AML-193 (cell line): ENCODE measurements around the gene WDR76.
A peak's percentile ranks its signal among the peaks of the same experiment; 100 is the strongest.
"Not testable (repeated sequence)": the region's sequence is repeated elsewhere in the genome, so short reads cannot be mapped to it uniquely, and the experiment has no call there.

Experiments
- DNase-seq, 2 experiments: peaks; one replicate each; lab custom pipeline; 2025; lab: John Stamatoyannopoulos, UW

WDR76 gene

GRCh38 chr15:43821505-43821904, 5.3 kb upstream of the WDR76 start:
- no peak for DNase-seq

- peak; percentile 94 to 95 for DNase-seq
Measured at GRCh38 chr15:43824302-43825246, 2.2 kb upstream of the WDR76 start, which contains the start of gene MFAP1. TSS of gene MFAP1 (minus strand) at chr15:43824690. CDS start at chr15:43824569, 121 bp downstream.

DNA sequence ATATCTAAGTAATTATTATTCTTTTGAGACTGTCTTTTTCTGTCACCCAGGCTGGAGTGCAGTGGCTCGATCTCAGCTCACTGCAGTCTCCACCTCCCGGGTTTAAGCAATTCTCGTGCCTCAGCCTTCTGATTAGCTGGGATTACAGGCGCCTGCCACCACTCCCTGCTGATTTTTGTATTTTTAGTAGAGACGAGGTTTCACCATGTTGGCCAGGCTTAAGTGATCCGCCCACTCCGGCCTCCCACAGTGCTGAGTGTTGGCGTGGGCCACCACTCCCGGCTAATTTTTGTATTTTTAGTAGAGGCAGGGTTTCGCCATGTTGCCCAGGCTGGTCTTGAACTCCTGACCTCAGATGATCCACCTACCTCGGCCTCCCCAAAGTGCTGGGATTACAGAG, 1.5 kb upstream of the WDR76 start:
- not testable (repeated sequence) for DNase-seq

- no peak for DNase-seq
Measured at GRCh38 chr15:43826029-43826507, 734 bp upstream of the WDR76 start.

- no peak for DNase-seq
Measured at GRCh38 chr15:43828061-43828657, 1.4 kb downstream of the WDR76 start.

DNA sequence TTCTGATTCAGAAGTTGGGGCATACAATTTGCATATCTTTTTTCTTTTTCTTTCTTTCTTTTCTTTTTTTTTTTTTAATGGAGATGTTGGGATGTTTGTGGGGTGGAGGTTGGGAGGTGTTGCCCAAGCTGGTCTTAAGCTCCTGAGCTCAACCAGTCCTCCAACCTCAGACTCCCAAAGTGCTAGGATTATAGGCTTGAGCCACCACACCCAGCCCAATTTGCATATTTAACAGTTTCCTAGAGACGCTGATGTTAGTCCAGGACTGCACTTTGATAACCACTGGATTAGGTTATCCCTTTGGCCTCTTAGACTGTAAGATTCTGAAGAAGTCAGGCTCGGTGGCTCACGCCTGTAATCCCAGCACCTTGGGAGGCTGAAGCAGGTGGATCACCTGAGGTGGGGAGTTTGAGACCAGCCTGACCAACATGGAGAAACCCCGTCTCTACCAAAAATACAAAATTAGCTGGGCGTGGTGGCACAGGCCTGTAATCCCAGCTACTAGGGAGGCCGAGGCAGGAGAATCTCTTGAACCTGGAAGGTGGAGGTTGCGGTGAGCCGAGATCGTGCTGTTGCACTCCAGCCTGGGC, 3.2 kb downstream of the WDR76 start:
- not testable (repeated sequence) for DNase-seq

GRCh38 chr15:43830691-43831275, 4.0 kb downstream of the WDR76 start:
- DNase-seq = not testable (repeated sequence)

- not testable (repeated sequence) for DNase-seq
Measured at GRCh38 chr15:43831519-43832052, 4.8 kb downstream of the WDR76 start.

- not testable (repeated sequence) for DNase-seq
Measured at GRCh38 chr15:43832485-43832884, 5.7 kb downstream of the WDR76 start.

DNA sequence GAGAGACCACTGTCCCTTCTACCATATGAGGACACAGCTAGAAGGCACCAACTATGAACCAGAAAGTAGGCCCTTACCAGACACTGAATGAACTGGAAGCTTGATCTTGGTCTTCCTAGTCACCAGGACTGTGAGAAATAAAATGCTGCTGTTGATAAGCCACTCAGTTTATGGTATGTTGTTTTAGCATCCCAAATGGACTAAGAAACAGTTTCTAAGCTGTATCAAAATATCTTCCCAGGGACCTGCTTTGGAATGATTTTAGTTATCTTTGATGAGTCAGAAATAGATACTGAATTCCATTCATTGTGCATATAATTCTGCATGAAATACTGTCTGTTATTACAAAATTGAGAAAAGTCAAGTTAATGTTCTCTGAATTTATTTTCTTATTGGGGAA, 18.6 kb downstream of the WDR76 start:
- DNase-seq = no peak

DNA sequence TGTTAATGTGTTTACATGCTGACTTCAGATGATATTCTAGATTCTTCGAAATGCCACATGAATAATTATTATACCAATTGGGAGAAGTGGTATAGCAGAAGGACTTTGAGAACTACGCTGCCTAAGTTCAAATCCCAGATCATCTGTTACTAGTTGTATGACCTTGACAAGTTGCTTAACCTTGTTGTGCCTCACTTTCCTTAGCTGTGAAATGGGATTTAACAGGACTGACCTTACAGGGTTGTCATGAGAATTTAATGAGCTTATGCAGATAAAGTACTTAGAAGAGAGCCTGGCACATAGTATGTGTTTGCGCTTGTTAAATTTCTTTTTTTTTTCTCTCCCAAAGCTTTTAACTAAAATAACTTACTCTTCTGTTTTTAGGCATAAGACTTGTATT, 24.4 kb downstream of the WDR76 start:
- no peak for DNase-seq

GRCh38 chr15:43852607-43853006, 25.8 kb downstream of the WDR76 start:
- DNase-seq = no peak

- DNase-seq = peak; percentile 40 to 46
Measured at GRCh38 chr15:43854801-43855200, 28.0 kb downstream of the WDR76 start.

GRCh38 chr15:43859546-43859945, 32.7 kb downstream of the WDR76 start:
- no peak for DNase-seq

DNA sequence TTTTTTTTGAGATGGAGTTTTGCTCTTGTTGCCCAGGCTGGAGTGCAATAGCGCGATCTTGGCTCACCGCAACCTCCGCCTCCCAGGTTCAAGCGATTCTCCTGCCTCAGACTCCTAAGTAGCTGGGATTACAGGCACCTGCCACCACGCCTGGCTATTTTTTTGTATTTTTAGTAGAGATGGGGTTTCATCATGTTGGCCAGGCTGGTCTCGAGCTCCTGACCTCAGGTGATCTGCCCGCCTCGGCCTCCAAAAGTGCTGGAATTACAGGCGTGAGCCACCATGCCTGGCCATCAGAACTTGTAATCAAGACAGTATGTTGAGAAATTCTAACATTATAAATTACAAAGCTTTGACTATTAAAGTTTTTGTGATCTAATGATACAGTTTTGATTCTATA, 39.8 kb downstream of the WDR76 start:
- not testable (repeated sequence) for DNase-seq

GRCh38 chr15:43867096-43867495, 40.3 kb downstream of the WDR76 start:
- DNase-seq = no peak

- DNase-seq = no peak
Measured at GRCh38 chr15:43868406-43868805, 41.6 kb downstream of the WDR76 start.

GRCh38 chr15:43871835-43872234, 45.0 kb downstream of the WDR76 start:
- DNase-seq = no peak

- peak; percentile 29 to 53 for DNase-seq
Measured at GRCh38 chr15:43872416-43873020, 45.7 kb downstream of the WDR76 start.

GRCh38 chr15:43873651-43874050, 46.8 kb downstream of the WDR76 start:
- no peak for DNase-seq

GRCh38 chr15:43876872-43877271, 50.1 kb downstream of the WDR76 start:
- no peak for DNase-seq

- no peak for DNase-seq
Measured at GRCh38 chr15:43877371-43877770, 50.6 kb downstream of the WDR76 start.
